Peyer's patch (tissue), 4 donors: Measurements from ENCODE around the gene FAM110A.

ENCODE experiments used
- POLR2A ChIP-seq, 2 donors: fragments of 450-650 bp; IDR thresholded peaks; one replicate each; pipeline ENCODE4 v1.5.1; 2017; ENCODE audit warnings: antibody characterized with exemption in 2 of 2, mild to moderate bottlenecking in 2 of 2, moderate library complexity in 2 of 2
- TF ChIP-seq, protein P1 (sequence below), 6 experiments: fragments of 450-650 bp in 4 of 6; fragments of 200-600 bp in 2 of 6; sonication (generic) in 1 of 6; IDR thresholded peaks; one replicate each; pipeline ENCODE4 v1.5.1; 2017 to 2019; ENCODE audit warnings: antibody characterized with exemption in 6 of 6, mild to moderate bottlenecking in 3 of 6, moderate library complexity in 1 of 6

DNA sequence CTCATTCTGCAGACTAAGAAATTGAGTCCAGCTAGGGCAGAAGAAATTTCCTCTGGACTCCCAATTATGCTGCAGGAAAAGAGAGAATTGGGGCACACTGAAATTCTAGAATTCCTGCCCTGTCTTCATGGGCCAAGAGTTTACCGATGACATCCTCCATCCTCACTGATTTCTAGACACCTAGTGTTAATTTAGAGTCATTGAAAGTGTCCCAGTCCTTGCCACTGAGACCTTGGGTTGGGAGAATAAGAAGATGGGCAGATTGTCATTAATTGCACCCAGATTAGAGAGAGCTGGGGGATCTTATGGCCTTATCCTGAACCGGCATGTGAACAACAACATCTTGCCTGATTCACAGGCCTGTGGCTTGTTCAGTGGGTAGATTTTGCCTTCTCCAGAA is 53.6 kb downstream of the FAM110A start:
- TF ChIP-seq, protein P1, sequence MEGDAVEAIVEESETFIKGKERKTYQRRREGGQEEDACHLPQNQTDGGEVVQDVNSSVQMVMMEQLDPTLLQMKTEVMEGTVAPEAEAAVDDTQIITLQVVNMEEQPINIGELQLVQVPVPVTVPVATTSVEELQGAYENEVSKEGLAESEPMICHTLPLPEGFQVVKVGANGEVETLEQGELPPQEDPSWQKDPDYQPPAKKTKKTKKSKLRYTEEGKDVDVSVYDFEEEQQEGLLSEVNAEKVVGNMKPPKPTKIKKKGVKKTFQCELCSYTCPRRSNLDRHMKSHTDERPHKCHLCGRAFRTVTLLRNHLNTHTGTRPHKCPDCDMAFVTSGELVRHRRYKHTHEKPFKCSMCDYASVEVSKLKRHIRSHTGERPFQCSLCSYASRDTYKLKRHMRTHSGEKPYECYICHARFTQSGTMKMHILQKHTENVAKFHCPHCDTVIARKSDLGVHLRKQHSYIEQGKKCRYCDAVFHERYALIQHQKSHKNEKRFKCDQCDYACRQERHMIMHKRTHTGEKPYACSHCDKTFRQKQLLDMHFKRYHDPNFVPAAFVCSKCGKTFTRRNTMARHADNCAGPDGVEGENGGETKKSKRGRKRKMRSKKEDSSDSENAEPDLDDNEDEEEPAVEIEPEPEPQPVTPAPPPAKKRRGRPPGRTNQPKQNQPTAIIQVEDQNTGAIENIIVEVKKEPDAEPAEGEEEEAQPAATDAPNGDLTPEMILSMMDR (IDR thresholded peaks at IDR 0.05): peak in 2 of 6 experiments; percentile 10 to 12
- TF ChIP-seq POLR2A (IDR thresholded peaks at IDR 0.05): no peak
